Ovary (tissue), 9 donors: Measurements from ENCODE around the gene FAM47E. TPM values are rescaled to one million over a fixed set of nuclear protein-coding genes. Genes with fewer than 3 reads are reported as not detected.

Source experiments
- DNase-seq, 5 donors: peaks; one replicate each; pipeline ENCODE4 v3.0.0-alpha.2; 2019 to 2020
- H3K27ac ChIP-seq, 2 donors: fragments of 200-600 bp; one replicate each; pipeline versions ENCODE4 v1.5.1 to v1.8.0; 2019 to 2022
- H3K27me3 ChIP-seq: fragments of 200-600 bp; one replicate; pipeline ENCODE4 v1.8.0; 2022
- H3K36me3 ChIP-seq: fragments of 200-600 bp; sonication (generic); one replicate; pipeline ENCODE4 v1.5.1; 2019
- H3K4me1 ChIP-seq: one replicate; pipeline ENCODE4 v1.8.1; 2013; ENCODE audit warnings: mild to moderate bottlenecking, moderate library complexity; ENCODE audit not compliant: insufficient read depth
- H3K4me3 ChIP-seq: fragments of 200-600 bp; sonication (generic); one replicate; pipeline ENCODE4 v1.5.1; 2017
- H3K9me3 ChIP-seq, 2 donors: fragments of 200-600 bp in 1 of 2; sonication (generic) in 1 of 2; one replicate each; pipeline versions ENCODE4 v1.5.1 to v1.8.1; 2013 to 2019; ENCODE audit warnings: mild to moderate bottlenecking in 1 of 2, moderate library complexity in 1 of 2
- CTCF ChIP-seq, 3 donors: fragments of 450-650 bp in 2 of 3; fragments of 200-600 bp in 1 of 3; IDR thresholded peaks; one replicate each; pipeline versions ENCODE4 v1.5.1 to v1.8.0; 2016 to 2022; ENCODE audit warnings: antibody characterized with exemption in 3 of 3, mild to moderate bottlenecking in 1 of 3
- EP300 ChIP-seq: sonication (generic); formaldehyde crosslinking; IDR thresholded peaks from one replicate; pipeline ENCODE4 v1.6.1; 2017; ENCODE audit warnings: antibody characterized with exemption
- POLR2A ChIP-seq: fragments of 450-650 bp; IDR thresholded peaks from one replicate; pipeline ENCODE4 v1.6.1; 2017; ENCODE audit warnings: antibody characterized with exemption, mild to moderate bottlenecking, moderate library complexity
- WGBS, 3 donors: extraction: QIAGEN DNeasy Blood & Tissue Kit in 1 of 3; methylation state at CpG; one replicate each; pipeline versions ENCODE4 v1.1.5 to v1.1.7; 2013 to 2017; 5-methylcytosine and 5-hydroxymethylcytosine counted together
- intact Hi-C, 4 donors: fragments of 100-400 bp; cut with DNase I; formaldehyde crosslinking; loops; one replicate each; pipeline versions ENCODE4 v1.11.0 to v1.15.1; 2022 to 2023
- polyA plus RNA-seq, 2 donors: library from polyadenylated mRNA; stranded (reverse); fragments of 200-250 nt in 1 of 2; fragments of 350-450 nt in 1 of 2; fragmentation: Illumina TruSeq in 1 of 2; extraction: RNeasy Lipid Tissue Mini Kit (QIAGEN cat#74804) in 1 of 2; gene quantifications; one replicate each; pipeline ENCODE4 v1.2.3, GENCODE V29; 2013 to 2014
- total RNA-seq, 7 donors: library from RNA; depleted of rRNA in 2 of 7; stranded (reverse); fragments of >200 nt in 2 of 7; fragmentation: NEBNext Ultra II Directional in 3 of 7; extraction: Animal tissue kit (Norgen Biotek cat#: 25700) in 3 of 7; gene quantifications; one replicate each; pipeline versions ENCODE4 v1.1.0 to v1.2.4, GENCODE V29; 2016 to 2023
- donor health status: DM: no; HTN: no; CAD: no; lungs with moderate emphysema.
- donor health status: DM: no; HTN: no; CAD: no.
- donor health status: Bipolar disorder and iron deficiency.
- donor health status: DM: yes; HTN: yes; CAD: no.
- donor health status: DM: no; HTN: no; CAD: no.
- donor health status: DM: yes; HTN: yes; CAD: no.

The FAM47E gene
- total and polyA plus RNA-seq, 9 donors = 0.08 to 8.2 (median 2.1) TPM

- WGBS, 3 donors = 76 to 92% (median 79%) methylated on average over 4 of the region's 4 CpGs
- peaks cover 6% of the 10 kb centered on the region for H3K4me1 ChIP-seq
- no peaks in the 10 kb centered on the region for H3K27me3 ChIP-seq
- H3K4me3 ChIP-seq = no peak overlapping the region
- no peaks in the 10 kb centered on the region for H3K9me3 ChIP-seq
- no peak overlapping the region for H3K27ac ChIP-seq
- DNase-seq = no peak
- intact Hi-C loops = loop anchor here in 1 of 4 donors (10.0 kb wide), 1 partner anchor 105 kb away; no protein-coding TSS in a partner anchor
- TF ChIP-seq POLR2A (no peak), CTCF (IDR thresholded peaks at IDR 0.05) (no peak)
- H3K36me3 ChIP-seq = no peaks in the 10 kb centered on the region
These were observed 48.5 kb downstream of the FAM47E start for GRCh38 chr4:76300012-76300411.

- no peaks in the 10 kb centered on the region for H3K9me3 ChIP-seq
- WGBS, 3 donors = 81 to 92% (median 90%) methylated on average over 4 of the region's 4 CpGs
- peaks cover 6% of the 10 kb centered on the region for H3K4me1 ChIP-seq
- no peaks in the 10 kb centered on the region for H3K27me3 ChIP-seq
- TF ChIP-seq POLR2A (no peak), CTCF (IDR thresholded peaks at IDR 0.05) (no peak), EP300 (no peak)
- H3K27ac ChIP-seq = no peak overlapping the region
- no peak for DNase-seq
- H3K4me3 ChIP-seq = no peak overlapping the region
- intact Hi-C loops = loop anchor here in 1 of 4 donors (10.0 kb wide), 1 partner anchor 106 kb away; no protein-coding TSS in a partner anchor
- H3K36me3 ChIP-seq = no peaks in the 10 kb centered on the region
These were observed 49.7 kb downstream of the FAM47E start for GRCh38 chr4:76301068-76301774.

- no peak for DNase-seq
- Histone ChIP-seq H3K4me3 (no peak overlapping the region), H3K9me3 (no peaks in the 10 kb centered on the region), H3K27me3 (no peaks in the 10 kb centered on the region), H3K27ac (no peak overlapping the region), H3K4me1 (peaks cover 6% of the 10 kb centered on the region), H3K36me3 (no peaks in the 10 kb centered on the region)
- WGBS, 3 donors = 3 to 13% (median 7%) methylated on average over 1 of the region's 1 CpG
- TF ChIP-seq POLR2A (no peak), EP300 (no peak), CTCF (IDR thresholded peaks at IDR 0.05) (no peak)
- intact Hi-C loops = loop anchor here in 1 of 4 donors (10.0 kb wide), 1 partner anchor 107 kb away; no protein-coding TSS in a partner anchor
These were observed 50.2 kb downstream of the FAM47E start for GRCh38 chr4:76301775-76302162.

- H3K9me3 ChIP-seq = no peaks in the 10 kb centered on the region
- DNase-seq = no peak
- H3K4me1 ChIP-seq = peaks cover 8% of the 10 kb centered on the region
- TF ChIP-seq POLR2A (no peak), CTCF (IDR thresholded peaks at IDR 0.05) (no peak), EP300 (no peak)
- no peak overlapping the region for H3K4me3 ChIP-seq
- H3K36me3 ChIP-seq = no peaks in the 10 kb centered on the region
- no peak overlapping the region for H3K27ac ChIP-seq
- WGBS, 3 donors = 76 to 82% (median 79%) methylated on average over 3 of the region's 3 CpGs
- H3K27me3 ChIP-seq = no peaks in the 10 kb centered on the region
- intact Hi-C loops = loop anchor here in 1 of 4 donors (10.0 kb wide), 1 partner anchor 108 kb away; no protein-coding TSS in a partner anchor
These were observed 51.4 kb downstream of the FAM47E start for GRCh38 chr4:76302826-76303438.
